ENCODE results near the gene HS6ST1. TPM values are rescaled to one million over a fixed set of nuclear protein-coding genes. Genes with fewer than 3 reads are reported as not detected.
"Not testable (repeated sequence)": the region's sequence is repeated elsewhere in the genome, so short reads cannot be mapped to it uniquely, and the experiment has no call there.

Gene HS6ST1
- total RNA-seq, 2 experiments from 2014 or later, result 13.6 to 17.6 TPM

DNA sequence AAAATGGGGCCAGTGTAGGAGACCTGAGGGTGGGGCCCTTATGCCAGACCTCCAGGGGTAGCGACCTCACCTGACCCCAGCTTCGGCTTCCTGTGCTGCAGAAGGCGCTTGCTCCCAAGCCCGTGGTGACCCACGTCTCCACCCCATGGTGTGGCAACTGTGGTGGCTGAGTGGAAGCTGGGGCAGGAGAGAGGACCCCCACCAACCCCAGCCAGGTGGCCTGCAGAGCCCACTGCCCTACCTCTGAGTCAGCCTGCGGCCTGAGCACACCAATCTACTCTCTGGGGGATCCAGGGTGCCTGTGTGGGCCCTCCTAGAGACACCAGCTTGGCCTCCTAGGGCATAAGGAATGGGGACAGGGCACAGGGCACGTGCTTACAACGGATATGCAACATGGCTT lies 52.2 kb downstream of the HS6ST1 start:
- H3K9me3 ChIP-seq (ENCODE audit: low read length); DNase-seq (ENCODE audit: low spot score); H3K4me2 ChIP-seq (ENCODE audit: low read length); CTCF ChIA-PET (ENCODE audit: unreplicated experiment); H3K27ac ChIP-seq (ENCODE audit: low read depth, low read length, poor library complexity, severe bottlenecking); H3K9me2 ChIP-seq (ENCODE audit: insufficient read depth, low read length); H3K79me2 ChIP-seq (ENCODE audit: insufficient read depth, low read depth, low read length); BruUV-seq (replicated peaks); H4K20me1 ChIP-seq (ENCODE audit: insufficient read depth, low read length); POLR2A ChIA-PET; H2AFZ ChIP-seq (ENCODE audit: low read length); H3K36me3 ChIP-seq (ENCODE audit: insufficient read depth, low read length); intact Hi-C loops (cut with micrococcal nuclease; ENCODE audit: unreplicated experiment); H3K4me3 ChIP-seq (ENCODE audit: low read depth, low read length, poor library complexity, severe bottlenecking); H3K4me1 ChIP-seq (ENCODE audit: insufficient read depth, low read length, poor library complexity, severe bottlenecking): not testable (repeated sequence)

DNA sequence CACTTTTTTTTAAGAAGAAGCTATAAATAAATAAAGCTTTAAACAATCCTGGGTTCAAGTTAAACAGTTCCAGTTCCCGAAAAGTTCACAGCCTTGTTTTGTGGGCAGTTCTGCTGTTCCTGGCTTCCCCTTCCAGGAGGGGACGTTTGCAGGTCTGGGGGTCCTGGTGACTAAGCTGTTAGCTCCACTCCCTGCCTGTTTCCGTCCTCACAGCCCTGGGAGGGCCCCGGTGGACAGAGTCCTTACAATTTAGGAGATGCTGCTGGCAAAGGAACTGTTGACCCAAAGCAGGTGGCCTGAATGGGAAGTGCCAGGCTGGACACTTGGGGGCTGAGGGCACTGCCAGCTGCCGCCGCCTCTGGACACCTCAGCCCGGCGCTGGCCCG lies 53.1 kb downstream of the HS6ST1 start:
- H3K4me1 ChIP-seq (ENCODE audit: insufficient read depth, low read length, poor library complexity, severe bottlenecking); intact Hi-C loops (cut with micrococcal nuclease; ENCODE audit: unreplicated experiment); H3K9me2 ChIP-seq (ENCODE audit: insufficient read depth, low read length); H3K9me3 ChIP-seq (ENCODE audit: low read length); H4K20me1 ChIP-seq (ENCODE audit: insufficient read depth, low read length); CTCF ChIA-PET (ENCODE audit: unreplicated experiment); H2AFZ ChIP-seq (ENCODE audit: low read length); DNase-seq (ENCODE audit: low spot score); H3K79me2 ChIP-seq (ENCODE audit: insufficient read depth, low read depth, low read length); H3K36me3 ChIP-seq (ENCODE audit: insufficient read depth, low read length); BruUV-seq (replicated peaks); H3K4me3 ChIP-seq (ENCODE audit: low read depth, low read length, poor library complexity, severe bottlenecking); H3K4me2 ChIP-seq (ENCODE audit: low read length); POLR2A ChIA-PET; H3K27ac ChIP-seq (ENCODE audit: low read depth, low read length, poor library complexity, severe bottlenecking): not testable (repeated sequence)

DNA sequence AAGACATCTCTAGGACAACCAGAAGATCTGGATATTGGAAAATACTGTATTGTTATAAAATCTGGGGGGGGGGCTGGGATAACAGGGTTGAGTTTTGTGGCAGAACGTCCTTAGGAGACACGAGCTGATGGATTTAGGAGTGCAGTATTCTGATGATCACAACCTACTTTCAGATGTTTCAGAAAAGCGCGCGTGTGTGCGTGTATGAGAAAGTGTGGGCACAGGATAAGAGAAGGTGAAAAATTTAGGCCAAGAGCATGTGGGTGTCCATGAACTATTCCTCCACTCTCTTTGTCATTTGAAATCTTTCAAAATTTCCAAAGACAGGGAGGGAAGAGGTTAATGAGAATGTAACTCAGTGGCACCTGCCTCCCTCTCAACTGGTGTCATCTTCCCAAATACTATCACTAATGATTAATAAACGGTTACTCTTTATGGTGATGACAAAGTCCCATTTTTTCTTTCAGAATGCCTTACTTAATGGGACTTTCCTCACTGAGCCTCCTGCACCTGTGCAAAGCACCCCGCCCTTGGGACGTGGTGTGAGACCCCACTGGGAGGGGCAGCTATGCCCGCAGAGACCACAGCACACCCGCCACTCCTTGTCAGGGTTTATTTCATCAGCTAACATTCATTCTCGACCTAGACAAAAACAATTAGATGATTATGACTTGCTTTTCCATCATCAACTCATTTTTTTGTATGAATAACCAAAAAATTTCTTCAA lies 53.6 kb downstream of the HS6ST1 start:
- ChIA-PET CTCF (ENCODE audit: unreplicated experiment) (no interaction called here), POLR2A (interaction anchor here (0.6 kb wide), 1 partner anchor 13 kb away, joined by 3 read pairs; no protein-coding TSS in a partner anchor)
- Histone ChIP-seq H3K4me1 (ENCODE audit: insufficient read depth, low read length, poor library complexity, severe bottlenecking) (no peaks in the 10 kb centered on the region), H3K4me2 (ENCODE audit: low read length) (no peak overlapping the region), H3K9me2 (ENCODE audit: insufficient read depth, low read length) (no peaks in the 10 kb centered on the region), H4K20me1 (ENCODE audit: insufficient read depth, low read length) (no peaks in the 10 kb centered on the region), H3K36me3 (ENCODE audit: insufficient read depth, low read length) (no peaks in the 10 kb centered on the region), H2AFZ (ENCODE audit: low read length) (no peak overlapping the region), H3K9me3 (ENCODE audit: low read length) (no peaks in the 10 kb centered on the region), H3K4me3 (ENCODE audit: low read depth, low read length, poor library complexity, severe bottlenecking) (no peak overlapping the region), H3K27ac (ENCODE audit: low read depth, low read length, poor library complexity, severe bottlenecking) (no peak overlapping the region), H3K79me2 (ENCODE audit: insufficient read depth, low read depth, low read length) (no peaks in the 10 kb centered on the region)
- intact Hi-C loops (cut with micrococcal nuclease; ENCODE audit: unreplicated experiment), result no loop called here
- TF ChIP-seq CTCF (conservative IDR thresholded peaks at IDR 0.05; ENCODE audit: low read length) (no peak), EZH2phosphoT487 (IDR thresholded peaks at IDR 0.05; ENCODE audit: borderline replicate concordance, low read depth, low read length) (no peak)
- DNase-seq (ENCODE audit: low spot score), result no peak
- no TSS peak for BruUV-seq (replicated peaks)

DNA sequence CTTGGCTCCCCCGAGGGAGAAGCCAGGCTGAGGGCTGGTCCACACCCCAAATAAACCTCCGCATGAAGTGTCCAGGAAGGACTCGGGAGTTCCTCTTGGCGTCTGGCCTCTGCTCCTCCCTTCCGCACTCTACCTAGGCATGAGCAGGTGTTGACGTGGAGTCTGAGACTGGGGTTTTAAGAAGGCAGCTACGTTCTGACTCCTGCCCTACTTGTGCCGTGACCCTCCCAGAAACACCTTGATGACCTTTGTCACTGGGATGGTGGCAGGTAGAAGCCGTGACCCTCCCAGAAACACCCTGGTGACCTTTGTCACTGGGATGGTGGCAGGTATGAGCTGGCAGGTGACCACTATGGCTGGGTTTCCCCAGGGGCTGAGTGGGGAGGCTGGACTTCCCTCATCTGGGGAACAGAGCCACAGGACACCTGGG lies 54.8 kb downstream of the HS6ST1 start:
- Histone ChIP-seq H3K36me3 (ENCODE audit: insufficient read depth, low read length) (no peaks in the 10 kb centered on the region), H3K9me2 (ENCODE audit: insufficient read depth, low read length) (no peaks in the 10 kb centered on the region), H3K9me3 (ENCODE audit: low read length) (no peaks in the 10 kb centered on the region), H2AFZ (ENCODE audit: low read length) (no peak overlapping the region), H3K4me2 (ENCODE audit: low read length) (no peak overlapping the region), H3K79me2 (ENCODE audit: insufficient read depth, low read depth, low read length) (no peaks in the 10 kb centered on the region), H3K27ac (ENCODE audit: low read depth, low read length, poor library complexity, severe bottlenecking) (no peak overlapping the region), H4K20me1 (ENCODE audit: insufficient read depth, low read length) (no peaks in the 10 kb centered on the region), H3K4me3 (ENCODE audit: low read depth, low read length, poor library complexity, severe bottlenecking) (no peak overlapping the region), H3K4me1 (ENCODE audit: insufficient read depth, low read length, poor library complexity, severe bottlenecking) (no peaks in the 10 kb centered on the region)
- intact Hi-C loops (cut with micrococcal nuclease; ENCODE audit: unreplicated experiment), result no loop called here
- ChIA-PET POLR2A (interaction anchor here (0.7 kb wide), 1 partner anchor 485 kb away, joined by 4 read pairs; no protein-coding TSS in a partner anchor), CTCF (ENCODE audit: unreplicated experiment) (no interaction called here)
- DNase-seq (ENCODE audit: low spot score), result no peak
- BruUV-seq (replicated peaks), result no TSS peak
- no peak for TF ChIP-seq CTCF (conservative IDR thresholded peaks at IDR 0.05; ENCODE audit: low read length)
- TF ChIP-seq EZH2phosphoT487 (IDR thresholded peaks at IDR 0.05; ENCODE audit: borderline replicate concordance, low read depth, low read length), result no peak
